Stimulated activated CD4-positive, alpha-beta T cell treated with anti-CD3 and anti-CD28 coated beads, Interleukin-1b, Interleukin-23, amount 100 ng/mL, for 48 hours (primary cell): ENCODE data around the gene IRS4.

Source experiments
- DNase-seq: peaks from one replicate; pipeline ENCODE4 v3.0.0-alpha.2; 2020

The IRS4 gene

DNA sequence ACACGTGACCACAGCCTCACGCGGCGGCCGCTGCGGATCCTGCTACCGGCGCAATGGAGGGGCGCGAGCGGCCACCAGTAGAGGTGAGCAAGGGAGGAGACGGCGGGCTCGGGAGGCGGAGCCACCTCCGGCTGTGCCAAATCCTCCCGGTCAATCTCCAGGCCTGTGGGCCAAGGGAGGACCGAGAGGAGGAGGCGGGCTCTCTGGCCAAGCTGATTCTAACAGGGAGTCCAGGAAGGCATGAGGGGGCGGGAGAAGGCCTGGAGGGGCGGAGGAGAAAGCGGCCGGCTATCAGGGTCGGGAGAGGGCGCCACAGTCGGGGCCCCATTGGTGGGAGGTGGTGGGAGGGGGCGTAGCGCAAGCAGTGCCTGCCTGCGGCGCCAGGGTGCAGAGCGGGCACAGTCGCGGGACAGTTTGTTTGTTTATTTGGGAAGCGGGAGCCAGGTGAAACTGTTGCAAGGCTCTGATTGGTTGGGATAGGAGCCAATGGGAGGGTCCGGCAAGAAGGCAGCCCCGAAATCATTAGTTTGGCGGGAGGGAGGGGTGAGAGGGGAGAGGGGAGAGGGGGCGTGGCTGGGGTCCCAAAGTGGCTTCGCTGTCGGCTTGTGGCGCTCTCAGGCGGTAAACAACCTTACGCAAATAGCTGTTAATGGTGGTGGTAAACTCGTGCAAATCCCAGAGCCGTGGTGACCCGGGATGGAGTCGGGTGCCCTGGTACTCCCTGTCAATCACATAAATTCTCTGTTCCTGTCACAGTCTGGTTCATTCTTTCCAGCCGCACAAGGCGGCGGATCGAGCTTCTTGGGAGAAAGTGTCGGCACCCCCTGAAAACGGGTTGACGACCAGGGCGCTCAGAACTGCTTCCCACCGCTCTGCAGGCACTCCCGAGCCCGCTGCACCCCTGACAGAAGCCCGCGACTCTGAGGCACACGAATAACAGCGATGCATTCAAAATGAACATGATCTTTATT, at the start of gene IRS4:
Gene IRS4 (minus strand): TSS at position 55 of the 971 bp plus-strand sequence.
- no peak for DNase-seq

DNA sequence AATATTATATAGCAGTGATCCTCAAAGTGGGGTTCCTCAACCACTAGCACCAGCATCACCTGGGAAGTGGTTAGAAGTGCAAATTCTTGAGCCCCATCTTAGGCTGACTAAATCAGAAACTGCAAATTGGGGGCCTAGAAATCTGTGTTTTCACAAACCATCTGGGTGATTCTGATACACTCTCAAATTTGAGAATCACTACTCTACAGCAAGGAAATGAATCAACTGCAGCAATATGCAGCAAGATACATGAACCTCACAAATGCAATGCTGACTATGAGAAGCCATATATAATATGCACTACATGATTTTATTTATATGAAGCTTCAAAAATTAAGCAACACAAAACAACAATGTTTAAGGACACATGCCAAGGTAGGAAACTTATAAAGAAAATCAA, 36.2 kb upstream of the IRS4 start:
- DNase-seq = no peak

DNA sequence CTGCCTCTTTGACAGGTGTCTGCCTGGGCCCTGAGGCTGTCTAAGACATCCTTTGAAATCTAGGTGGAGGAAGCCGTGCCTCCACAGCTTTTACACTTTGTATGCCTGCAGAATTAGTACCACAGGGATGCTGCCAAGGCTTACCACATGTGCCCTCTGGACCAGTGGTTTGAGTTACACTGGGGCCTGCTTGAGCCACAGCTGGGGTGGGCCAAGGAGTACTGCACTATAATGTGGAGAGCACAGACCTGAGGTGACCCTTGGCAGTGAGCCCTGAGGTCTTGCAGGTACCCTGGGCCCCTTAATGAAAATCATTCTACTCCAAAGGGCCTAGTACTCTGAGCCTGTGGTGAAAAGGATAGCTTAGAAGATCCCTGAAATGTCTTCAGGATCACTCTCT, 27.2 kb upstream of the IRS4 start:
- no peak for DNase-seq

DNA sequence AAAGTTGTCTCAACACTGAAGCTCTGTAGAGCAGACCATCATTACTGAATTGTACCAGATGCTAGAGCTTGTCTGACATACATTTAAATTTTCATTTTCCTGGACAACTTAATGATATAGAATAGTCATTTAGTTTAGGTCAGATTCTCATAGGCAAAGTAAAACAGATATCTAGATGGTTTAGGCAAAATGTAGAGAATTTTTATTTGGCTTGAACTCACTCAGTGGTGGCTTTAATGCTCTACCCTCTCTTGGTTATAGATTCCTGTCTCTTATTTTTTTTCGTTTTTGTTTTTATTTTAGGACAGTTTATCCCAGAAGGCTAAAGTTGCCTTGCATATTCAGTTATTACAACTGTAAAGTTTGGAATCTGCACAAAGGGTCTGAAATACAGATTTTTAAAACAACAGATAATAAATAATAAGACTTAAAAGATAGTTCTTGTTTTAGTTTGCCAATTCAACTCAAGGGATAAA, 4.0 kb upstream of the IRS4 start:
- no peak for DNase-seq

DNA sequence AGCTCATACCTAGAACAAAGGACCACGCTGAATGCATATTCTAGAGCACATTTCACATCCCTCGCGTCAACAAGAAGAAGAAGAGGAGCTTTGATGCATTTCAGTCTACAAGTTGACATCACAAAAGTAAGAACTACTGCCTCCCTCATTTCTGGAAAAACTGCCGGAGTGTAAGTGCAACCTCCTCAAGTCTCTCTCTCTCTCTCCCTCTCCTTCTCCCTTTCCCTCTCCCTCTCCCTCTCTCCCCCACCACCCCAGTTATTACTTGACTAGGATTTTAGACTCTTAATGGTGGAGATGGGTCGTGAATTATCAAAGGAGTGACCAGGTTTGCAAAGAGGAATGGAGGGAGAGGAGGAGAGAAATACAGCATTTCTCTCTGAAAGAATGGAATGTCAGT, 1.4 kb upstream of the IRS4 start:
- no peak for DNase-seq

DNA sequence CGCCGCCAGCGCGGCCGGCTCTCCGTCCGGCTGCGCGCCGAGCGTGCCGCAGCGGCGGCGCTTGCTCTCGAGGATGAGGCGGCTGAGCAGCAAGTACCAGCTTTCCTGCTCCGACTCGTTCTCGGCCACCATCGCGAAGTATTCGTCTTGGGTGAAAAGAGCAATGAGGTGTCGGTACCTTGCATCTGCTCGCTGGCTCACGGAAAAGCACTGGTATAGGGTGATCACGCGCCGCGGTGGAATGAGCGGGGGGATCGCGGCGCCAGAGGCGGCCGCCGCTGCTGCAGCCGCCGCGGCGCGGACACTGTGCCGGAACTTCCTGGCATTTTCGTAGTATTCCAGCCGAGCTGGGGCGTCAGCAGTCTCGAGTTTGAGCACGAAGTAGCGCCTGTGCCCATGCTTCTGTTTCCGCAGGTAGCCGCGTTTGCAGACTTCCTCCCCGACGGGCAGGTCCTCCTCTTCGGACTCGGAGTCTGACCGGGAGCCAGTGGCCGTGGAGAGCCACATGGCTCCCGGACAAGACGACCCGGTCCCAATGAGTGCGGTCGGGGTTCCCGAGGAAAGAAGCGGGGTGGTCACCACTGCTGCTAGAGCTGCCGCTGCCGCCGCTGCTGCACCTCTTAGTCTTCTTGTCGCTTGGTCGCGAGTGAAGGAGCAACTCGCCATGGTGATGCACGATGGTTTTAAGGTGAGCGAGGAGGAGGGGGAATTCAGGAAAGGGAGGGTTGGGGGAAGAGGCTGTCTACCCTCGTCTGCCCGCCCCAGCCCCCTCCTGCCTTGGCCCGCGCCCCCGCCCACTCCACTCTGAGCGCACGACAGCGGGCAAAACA, 469 bp downstream of the IRS4 start:
- no peak for DNase-seq

DNA sequence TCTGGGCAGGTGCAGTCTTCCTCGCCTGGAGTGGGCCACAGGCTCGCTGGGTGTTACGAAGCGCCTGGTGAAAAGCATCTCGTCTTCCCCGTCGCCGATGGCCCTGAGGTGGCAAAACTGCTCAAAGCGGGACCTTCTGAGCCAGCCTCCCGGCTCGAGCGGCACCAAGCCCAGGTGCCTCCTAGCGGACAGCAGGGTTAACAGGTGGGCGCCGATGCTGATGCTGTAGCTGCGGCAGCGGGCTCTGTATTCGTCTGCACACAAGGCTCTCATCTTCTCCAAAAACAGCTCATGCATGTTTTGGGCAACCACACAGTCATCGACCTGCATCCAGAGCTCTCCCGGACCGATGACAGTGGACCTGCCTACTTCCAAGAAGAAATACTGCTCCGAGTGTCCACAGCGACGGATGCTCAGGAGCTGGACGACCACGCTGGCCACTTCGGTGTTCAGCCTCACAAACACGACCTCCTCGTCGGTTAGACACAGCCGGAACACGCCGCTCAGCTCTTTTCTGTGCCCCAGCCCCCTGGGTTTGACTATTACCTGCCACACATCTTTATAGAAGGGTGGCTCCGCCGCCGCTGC, 1.2 kb downstream of the IRS4 start:
- no peak for DNase-seq

DNA sequence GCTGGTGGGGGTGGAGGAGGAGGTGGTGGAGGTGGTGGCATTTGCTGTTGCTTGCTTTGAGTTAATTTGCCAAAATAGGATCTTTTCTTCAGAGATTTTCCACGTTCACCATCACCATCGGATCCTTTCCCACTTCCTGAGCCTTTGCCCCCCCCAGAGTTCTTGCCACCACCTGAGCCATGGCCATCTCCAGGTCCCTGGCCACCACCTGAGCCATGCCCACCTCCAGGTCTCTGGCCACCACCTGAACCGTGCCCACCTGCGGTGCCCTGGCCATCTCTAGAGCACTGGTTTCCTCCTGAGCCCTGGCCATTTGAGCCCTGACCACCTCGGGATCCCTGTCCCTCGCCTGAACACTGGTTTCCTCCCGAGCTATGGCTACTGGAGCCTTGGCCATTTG, 1.9 kb downstream of the IRS4 start:
- DNase-seq = no peak

DNA sequence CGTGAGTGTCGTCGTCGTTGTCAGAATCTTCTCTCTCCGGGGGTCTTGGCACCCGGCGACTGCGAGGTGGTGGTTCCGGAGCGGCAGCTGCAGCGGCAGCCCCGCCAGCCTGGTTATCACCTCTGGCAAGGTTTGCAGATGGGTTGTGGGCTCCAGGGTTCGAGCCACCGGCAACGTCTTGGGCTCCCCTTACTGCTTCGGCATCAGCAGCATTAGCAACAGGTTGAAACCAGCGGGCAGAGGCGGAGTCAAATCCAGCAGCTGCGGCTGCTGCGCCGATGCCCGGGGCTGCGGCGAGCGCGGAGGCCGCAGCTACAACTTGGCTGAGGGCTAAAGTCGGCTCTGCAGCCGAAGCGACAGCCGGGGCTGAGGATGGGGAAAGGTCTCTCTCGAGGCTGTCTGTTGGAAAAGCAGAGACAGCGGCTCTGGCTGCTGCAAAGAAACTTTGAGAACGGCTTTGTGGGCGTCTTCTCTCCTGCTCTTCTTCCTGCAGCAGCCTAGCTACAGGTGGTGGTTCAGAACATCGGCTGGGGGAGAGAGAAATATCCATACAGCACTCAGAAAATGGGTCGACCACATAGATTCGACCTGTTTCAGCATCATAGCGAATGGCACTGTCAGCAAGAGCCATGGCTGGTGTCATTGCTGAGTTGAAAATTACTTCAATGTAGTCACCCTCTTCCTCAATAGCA, 3.6 kb downstream of the IRS4 start:
- no peak for DNase-seq

DNA sequence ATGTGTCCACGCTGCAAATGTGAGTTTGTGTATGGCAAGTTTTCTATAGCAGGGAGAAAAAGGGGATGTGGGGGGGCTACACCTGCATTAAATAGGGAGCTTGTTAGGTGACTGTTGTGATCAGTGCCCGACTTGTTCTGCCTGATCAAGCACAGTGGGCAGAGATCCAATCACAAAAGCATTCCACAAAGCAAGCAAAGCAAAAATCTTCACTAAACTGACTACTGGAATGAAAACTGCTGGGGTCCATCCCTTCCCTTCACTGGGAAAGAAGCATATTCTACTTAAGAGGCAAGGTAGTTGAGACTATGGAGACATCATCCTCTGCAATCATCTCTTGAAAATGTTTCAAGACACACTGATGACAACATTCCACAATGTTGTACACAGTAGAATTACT, 5.2 kb downstream of the IRS4 start:
- no peak for DNase-seq

DNA sequence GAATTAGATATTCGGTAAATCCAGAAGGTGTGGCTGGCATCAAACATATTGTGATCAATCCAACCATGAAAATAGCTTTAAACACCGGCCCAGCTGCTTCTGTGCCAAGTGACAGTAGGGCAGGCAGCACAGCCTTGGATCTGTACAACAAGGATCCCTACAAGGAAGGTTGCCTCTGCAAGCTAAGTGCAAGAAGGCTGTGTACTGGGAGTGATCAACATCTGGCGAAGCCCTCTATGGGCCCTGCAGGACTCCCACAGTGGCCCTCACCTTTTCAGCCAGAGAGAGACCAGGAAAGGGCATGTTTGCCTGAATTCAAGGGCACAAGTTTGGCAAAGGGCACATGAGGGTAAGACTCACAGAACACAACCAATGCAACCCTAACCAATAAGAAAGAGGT, 9.6 kb downstream of the IRS4 start:
- no peak for DNase-seq

DNA sequence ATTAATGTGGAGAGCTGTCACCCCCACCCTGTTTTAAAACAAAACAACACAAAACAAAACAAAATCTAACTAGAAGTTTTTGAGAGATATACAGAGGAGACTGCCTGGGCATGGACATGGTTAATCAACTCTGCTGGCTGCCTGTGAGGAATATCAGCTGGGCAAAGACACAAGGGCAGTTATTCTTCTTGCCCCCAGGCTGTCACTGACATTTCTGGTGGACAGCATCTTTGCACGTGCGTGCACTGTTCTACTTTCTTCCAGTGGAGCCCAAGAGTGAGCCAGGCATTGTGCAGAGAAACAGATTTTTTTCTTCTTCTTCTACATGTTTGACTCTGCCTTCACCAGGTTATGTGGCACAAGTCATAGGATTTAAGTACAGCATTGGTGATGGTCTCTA, 13.8 kb downstream of the IRS4 start:
- no peak for DNase-seq

DNA sequence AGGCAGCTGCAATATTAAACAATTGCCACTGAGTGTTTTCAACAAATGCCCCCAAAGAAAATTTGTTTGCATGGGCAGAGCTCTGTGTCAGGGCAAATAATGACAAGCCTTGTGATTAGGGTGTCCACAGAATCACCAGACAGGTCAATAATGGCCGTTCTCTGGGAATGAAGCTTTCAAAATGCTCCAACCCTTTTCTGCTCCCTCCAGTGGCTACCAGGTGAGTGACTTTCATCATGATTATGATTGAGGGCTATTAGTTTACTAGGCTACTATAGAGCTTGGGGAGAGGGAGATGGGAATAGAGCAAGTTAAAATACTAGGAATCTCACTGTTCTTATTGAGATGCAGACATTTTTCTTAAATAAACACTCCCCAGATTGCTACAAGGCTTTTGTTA, 23.5 kb downstream of the IRS4 start:
- no peak for DNase-seq

DNA sequence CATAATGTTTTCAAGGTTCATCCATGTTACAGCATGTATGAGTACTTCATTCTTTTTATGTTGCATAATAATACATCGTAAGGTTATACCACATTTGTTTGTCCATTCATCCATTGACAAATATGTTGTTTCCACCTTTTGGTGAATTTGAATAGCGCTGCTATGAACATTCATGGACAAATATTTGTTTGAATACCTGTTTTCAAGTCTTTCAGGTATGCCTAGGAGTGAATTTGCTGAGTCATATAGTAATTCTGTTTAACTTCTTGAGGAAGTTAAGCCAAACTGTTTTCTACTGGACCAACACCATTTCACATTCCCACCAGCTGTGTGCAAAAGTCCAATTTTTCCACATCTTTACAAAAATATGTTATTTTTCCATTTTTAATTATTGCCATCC, 31.5 kb downstream of the IRS4 start:
- DNase-seq = no peak

DNA sequence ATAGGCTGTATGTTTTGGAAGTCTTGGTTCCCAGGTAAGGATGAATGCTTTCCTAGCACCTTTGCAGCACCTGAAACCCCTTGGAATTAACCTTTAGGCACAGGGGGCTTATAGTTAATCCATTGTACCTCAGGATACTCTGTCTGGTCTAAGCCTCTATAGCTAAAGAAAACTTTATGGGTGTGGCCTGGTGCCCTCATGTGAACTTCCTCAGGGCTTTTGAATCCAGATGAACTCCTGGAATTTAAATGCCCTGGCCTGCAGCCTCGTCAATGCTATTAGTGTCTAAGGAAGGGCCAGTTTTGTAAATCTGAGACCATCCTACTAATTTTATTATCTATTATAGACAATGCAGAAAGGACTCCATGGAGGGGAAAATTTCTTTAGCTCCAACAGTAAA, 33.8 kb downstream of the IRS4 start:
- DNase-seq = no peak

DNA sequence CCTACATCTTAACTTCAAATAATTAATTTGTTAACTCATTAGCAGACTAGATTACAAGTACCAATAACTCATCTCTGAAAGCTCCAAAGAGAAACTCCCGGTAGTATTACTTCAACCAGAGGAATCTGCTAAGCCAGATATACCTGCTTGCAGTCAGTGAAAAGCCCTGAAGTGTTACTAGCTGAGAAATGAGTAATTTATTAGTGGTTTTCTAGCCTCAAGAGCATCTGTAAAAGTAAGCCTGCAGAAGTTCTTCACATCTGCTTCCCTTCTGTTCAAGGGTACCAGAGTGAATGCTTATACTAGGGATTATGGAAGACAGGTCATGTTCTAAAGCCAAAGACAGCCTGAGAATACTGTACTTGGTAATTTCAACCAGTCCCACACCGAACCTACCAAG, 34.7 kb downstream of the IRS4 start:
- no peak for DNase-seq

DNA sequence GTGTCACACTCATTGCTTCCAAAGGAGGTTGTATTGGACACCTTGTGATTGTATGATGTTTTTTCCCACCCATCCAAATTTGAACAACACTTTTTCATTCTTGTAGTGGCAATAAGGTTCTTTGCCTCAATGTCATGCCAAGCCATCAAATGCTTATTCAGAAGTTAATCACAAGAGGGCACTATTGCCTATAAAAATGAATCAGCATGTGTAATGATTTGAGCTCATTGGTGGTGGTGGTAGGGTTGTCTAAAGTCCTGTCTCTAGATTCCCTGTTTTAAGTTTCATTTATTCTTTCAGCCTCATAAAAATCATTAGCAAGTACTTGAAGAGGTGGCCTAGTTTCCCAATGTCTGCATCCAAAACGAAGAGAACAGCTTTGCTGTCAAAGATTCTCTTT, 37.0 kb downstream of the IRS4 start:
- no peak for DNase-seq

DNA sequence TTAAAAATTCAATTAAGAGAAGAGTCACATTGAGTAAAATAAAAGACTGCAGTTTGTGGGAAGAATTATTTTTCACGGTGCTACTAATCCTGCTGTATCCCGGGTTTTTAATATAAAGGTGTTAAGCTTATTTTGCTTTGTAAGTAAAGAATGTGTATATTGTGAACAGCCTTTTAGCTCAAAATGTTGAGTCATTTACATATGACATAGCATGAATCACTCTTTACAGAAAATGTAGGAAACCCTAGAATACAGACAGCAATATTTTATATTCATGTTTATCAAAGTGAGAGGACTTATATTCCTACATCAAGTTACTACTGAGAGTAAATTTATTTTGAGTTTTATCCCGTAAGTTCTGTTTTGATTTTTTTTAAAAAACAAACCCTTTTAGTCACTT, 39.7 kb downstream of the IRS4 start:
- DNase-seq = no peak
